Skeletal muscle cell (primary cell): Measurements from ENCODE around the gene ERGIC1.
"Not testable (repeated sequence)": the region's sequence is repeated elsewhere in the genome, so short reads cannot be mapped to it uniquely, and the experiment has no call there.

Source experiments
- DNase-seq: peaks from one replicate; pipeline ENCODE4 v3.0.0-alpha.2; 2010; ENCODE audit warnings: low read depth
- H3K4me3 ChIP-seq: 2 replicates; pipeline ENCODE4 v1.5.1; 2011; ENCODE audit warnings: low read depth, mild to moderate bottlenecking, control low read depth, low read length, moderate library complexity

Gene ERGIC1

DNA sequence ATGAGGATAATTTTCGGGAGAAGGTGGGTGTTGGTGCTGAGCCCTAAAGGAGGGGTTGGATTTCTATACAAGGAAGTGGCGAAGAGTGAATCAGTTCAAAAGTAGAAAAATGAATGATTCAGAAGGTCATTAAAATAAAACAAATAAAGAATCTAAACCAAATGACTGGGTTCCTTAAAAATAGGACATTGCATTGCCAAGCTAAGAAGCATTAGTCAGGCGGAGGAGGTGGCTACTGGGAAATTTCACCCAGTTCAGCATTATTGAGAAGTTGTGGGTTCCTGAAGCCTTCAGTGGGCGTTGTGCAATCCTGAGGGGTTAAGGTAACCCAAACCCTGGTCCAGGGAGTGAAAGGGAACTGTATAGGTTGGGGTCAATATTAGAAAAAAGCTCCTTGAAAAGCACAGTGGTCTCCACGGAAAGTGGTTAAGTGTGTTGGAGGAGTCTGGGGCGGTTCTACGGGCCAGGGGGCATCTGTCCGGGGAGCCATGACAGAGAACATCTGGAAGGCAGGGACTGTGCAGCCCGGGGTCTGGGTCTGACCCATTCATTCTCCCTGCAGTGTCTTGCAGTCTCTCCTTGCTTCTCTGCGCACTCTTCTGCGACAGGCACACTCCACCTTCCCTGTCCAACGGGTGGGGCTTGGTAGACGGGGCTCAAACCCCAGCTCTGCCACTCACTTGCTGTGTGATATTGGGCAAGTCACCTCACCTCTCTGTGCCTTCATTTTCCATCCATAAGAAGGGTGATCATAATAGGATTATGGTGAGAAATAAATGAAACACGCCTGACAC is 35.4 kb upstream of the ERGIC1 start:
- H3K4me3 ChIP-seq, result no peak overlapping the region
- peak; percentile 89 for DNase-seq

DNA sequence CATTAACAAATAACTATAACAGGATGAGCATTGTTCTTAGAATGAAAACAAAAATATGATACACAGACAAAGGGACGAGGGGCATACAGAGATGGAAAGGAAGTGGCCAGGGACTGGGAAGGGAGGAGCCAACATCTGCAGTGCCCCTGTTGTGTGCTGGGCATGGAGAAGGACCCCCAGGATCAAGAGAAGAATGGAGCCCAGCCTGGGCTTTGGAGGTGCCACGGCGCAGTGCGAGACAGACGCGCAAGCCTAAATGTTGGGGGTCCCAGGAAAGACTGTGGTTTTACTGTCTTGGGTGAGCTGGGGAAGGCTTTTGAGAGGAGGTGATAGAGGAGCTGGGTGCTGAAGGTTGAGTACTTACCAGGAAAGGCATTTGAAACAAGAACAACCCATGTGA is 34.6 kb upstream of the ERGIC1 start:
- no peak for DNase-seq
- no peak overlapping the region for H3K4me3 ChIP-seq

DNA sequence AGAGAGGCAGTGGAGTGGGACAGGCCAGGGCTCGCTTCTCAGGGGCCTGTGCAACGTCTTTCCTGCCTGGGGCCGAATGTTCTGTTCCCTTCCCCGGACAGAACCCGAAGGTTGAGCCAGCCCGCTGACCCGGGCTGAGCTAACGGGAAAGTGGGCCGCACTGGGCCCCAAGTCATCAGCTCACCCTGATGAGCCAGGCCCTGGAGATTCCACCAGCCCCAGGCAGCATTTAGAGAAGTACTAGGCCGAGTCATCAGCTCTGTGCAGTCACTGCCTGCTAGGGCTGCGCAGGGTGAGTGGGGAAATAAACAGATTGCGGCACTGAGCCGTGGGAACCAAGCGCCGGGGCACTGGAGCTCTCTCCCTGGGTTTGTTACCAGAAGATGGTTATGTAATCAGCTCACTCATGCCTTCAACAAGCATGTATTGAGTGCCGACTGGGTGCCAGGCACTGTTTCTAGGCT is 33.9 kb upstream of the ERGIC1 start:
- H3K4me3 ChIP-seq, result no peak overlapping the region
- peak; percentile 95 for DNase-seq

DNA sequence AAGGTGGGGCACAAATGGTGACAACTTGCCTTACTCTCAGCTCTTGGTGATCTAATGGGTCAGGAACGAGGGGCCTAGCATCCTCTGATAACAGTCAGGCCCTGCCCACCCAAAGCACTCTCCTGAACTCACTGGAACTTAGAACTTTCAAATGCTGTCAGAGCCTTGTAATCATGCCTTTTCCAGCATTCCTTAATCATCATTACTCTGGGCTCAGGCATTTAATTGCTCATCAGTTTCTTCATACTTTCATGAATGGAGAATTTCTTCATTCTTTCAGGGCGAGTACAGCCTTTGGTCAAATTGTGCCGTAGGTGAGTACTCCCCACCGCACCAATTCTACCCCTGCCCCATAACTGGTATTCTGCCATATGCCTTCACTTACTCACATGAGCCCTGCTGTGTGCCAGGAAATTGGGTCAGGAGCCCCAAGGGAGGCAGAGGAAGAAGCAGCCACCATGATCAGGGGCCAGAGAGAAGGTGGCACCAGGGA is 32.8 kb upstream of the ERGIC1 start:
- no peak overlapping the region for H3K4me3 ChIP-seq
- peak; percentile 79 for DNase-seq

DNA sequence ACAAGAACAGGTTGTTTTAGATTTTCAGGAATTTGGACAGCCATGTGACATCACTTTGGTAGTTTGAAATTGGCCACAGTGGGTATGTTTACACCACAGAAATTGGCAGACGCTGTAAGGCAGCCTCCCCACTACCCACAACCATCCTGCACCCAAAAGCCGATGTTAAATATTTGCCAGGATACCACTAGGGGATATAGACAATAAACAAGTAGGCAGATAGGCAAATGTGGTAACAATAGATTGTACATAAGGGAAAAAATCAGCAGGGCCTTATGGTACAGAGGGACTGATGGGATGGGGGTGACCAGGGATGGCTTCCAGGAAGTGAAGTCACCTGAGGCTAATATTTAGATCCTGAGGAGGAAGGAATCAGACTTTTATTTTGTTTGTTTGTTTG is 31.9 kb upstream of the ERGIC1 start:
- H3K4me3 ChIP-seq, result no peak overlapping the region
- DNase-seq, result no peak

DNA sequence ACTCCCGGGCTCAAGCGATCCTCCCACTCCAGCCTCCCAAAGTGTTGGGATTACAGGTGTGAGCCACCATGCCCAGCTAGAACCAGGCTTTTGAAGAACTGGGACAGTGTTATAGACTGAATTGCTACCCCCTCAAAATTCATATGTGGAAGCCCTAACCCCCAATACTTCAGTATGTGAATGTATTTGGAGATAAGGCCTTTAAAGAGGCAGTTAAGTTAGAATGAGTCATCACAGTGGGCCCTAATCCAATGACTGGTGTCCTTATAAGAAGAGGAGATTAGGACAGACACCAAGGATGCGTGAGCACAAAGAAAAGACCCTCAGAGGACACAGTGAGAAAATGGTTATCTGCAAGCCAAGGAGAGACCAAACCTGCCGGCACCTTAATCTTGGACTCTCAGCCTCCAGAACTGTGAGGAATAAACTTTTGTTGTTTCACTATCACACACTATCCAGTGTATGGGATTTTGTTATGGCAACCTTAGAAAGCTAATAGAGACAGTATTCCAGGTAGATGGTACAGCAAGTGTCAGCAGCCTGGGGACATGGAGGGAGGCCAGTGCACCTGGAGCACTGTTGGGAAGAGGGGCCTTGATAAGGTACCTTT is 31.4 kb upstream of the ERGIC1 start:
- no peak overlapping the region for H3K4me3 ChIP-seq
- DNase-seq, result no peak

DNA sequence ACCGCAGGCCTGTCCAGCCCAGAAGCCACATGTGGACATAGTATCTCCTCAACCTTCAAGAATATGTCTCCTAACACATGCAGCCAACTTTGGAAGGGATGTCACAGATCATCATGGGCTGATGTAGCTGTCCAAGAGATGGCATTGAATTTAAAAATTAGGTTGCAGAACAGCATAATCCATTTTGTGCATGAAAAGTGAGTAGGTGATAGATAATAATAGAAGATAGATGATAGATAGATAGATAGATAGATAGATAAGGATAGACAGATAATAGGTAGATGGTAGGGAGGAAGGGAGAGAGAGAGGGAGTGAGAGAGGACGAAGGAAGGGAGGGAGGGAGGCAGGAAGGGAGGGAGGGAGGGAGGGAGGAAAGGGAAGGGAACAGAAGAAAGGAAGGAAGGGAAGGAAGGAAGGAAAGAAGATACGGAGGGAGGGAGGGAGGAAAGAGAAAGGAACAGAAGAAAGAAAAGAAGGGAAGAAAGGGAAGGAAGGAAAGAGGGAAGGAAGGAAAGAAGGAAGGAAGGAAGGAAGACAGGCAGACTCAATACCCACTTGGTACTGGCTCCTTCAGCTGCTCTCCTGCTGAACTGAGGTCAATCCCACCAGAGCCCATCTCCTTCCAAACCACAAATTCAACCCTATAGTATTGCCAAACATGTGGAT is 28.9 kb upstream of the ERGIC1 start:
- no peak for DNase-seq
- H3K4me3 ChIP-seq, result no peak overlapping the region

DNA sequence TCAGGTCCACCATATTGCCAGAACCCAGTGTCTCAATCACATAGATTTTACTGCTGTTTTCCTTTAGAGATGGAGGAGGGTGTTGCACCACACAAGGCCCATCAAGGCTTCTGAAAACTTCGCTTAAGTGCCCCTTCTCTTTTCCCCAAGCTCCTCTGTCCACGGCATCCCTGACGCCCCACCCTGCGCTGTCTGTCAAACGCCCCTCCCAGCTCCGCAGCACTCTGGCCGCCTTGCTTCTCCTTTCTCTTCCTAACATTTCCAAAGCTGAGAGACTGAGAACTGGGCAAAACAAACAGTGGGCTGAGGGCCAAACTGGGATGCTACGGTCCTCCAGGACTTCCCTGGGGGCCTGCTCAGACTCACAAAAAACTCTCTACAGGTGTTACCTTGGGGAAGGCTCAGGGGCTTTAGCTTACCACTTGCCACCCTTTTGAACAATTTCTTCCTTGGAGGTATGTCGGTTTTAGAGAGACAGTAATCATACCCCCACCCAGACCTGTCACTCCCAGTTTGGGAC is 28.3 kb upstream of the ERGIC1 start:
- H3K4me3 ChIP-seq, result no peak overlapping the region

DNA sequence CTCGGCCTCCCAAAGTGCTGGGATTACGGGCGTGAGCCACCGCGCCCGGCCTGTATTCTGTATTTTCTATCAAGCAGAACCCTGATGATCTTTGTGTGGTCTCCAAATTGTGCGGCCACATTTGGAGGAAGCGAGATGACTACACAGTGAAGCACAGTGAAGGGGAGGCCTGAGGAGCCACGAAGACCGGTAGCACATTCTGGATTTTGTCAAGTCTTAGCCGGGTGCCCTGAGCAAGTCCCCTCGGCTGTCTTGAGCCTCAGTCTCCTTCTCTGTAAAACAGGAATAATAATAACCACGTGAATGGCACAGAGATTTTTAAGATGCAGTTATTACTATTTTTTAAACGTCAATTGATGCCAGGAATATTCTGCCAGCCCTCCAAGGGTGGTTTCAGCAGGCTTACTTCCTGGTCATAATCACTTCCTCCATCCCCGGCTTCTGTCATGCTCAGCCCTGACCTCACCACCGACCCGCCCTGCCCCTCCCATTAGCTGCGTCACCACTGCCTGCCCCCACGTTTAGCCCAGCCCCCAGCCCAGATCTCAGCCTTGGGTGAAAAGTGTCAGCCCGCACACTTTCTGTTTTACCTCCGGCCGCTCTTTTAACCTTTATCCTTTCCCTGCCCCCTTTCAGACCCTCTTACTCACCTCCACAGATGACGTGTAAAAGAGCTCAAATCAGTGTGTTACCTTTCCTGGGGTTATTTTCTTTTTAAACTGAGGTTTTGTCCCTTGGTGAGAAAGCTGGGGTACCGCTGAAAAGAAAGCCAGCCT is 27.0 kb upstream of the ERGIC1 start:
- no peak overlapping the region for H3K4me3 ChIP-seq
- DNase-seq, result peak; percentile 83

More for the DNA sequence above, 28.3 kb upstream of the ERGIC1 start:
- DNase-seq, result no peak

DNA sequence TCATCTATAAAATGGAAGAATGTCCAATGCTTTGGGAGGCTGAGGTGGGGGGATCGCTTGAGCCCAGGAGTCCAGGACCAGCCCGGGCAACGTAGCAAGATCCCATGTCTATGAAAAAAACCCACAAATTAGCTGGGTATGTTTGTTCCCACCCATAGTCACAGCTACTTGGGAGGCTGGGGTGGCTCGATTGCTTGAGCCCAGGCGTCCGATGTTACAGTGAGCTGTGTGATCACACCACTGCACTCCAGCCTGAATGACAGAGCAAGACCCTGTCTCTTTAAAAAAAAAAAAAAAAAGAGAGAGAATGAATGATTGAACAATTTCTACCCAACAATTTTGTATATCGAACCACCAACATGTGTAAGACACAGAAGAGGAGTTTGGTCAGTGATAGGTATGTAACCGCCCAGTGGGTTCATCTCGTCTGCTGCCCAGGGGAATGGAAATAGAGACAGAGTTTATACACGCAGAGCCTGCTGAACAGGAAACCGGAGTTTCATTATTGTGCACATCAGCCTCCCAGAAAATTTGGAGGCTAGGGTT is 26.2 kb upstream of the ERGIC1 start:
- no peak for DNase-seq
- H3K4me3 ChIP-seq, result no peak overlapping the region

DNA sequence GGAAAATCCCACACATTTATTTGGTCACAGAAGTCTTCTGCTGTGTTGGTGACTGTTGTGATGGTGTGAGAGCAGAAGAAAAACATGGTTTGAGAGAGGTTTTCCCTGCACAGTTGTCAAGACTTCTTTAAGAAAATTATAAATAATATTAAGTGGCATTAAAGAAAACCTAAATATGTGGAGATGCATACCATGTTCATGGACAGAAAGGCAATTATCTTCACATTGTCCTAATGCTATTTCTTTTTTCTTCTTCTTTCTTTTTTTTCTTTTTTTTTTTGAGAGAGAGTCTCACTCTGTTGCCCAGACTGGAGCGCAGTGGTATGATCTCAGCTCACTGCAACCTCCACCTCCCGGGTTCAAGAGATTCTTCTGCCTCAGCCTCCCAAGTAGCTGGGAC is 24.3 kb upstream of the ERGIC1 start:
- DNase-seq, result no peak
- no peak overlapping the region for H3K4me3 ChIP-seq

DNA sequence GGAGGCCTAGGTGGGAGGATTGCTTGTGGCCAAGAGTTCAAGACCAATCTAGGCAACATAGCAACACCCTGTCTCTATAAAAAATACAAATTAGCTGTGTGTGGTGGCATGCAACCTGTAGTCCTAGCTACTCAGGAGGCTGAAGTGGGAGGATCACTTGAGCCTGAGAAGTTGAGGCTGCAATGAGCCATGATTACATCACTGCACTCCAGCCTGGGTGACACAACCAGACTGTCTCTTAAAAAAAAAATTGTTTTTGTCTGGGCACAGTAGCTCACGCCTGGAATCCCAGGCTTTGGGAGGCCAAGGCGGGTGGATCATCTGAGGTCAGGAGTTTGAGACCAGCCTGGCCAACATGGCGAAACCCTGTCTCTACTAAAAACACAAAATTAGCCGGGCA is 23.1 kb upstream of the ERGIC1 start:
- not testable (repeated sequence) for DNase-seq, H3K4me3 ChIP-seq

DNA sequence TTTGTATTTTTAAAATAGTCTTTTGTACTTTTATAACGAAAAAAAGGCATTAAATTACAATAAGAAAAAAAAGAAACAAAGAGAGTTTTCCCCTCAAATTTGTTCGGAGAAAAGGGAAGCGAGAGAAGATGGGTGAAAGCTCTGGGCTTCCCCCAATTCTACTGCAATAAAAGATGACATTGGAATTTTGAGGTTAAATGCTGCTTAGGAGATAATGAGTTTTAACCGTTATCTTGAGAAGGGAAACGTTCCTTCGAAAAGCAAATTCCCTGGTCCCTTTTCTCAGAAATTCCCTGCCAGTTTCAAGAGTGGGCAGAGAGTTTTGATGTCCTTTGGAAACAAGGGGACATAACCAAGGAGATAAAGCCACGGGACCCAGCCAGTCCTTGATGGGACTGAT is 18.4 kb upstream of the ERGIC1 start:
- H3K4me3 ChIP-seq, result no peak overlapping the region
- no peak for DNase-seq

DNA sequence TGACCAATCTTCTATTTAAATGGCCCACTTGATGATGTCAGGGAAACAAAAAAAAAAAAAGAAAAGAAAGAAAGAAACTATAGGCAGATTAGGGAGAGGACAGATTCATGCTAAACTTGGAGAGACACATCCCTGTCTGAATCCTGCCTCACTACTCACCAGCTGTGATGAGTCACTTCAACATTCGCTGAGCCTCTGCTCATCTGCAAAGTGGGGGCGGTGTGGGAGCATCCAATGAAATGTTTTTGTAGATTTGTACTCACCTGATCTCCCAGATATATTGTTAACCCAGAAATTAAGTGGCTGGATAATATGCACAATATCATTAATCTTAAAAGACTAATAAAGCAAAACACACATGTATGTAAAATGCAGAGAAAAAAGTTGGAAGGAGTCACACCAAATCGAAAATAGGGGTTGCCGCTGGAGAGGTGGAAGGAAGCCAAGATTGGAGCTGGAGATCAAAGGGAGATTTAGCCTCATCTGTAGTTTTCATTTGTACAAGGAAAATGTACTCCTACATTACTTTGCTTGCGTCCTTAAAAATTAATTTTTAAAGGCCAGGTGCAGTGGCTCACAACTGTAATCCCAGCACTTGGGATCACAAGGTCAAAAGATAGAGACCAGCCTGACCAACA is 17.0 kb upstream of the ERGIC1 start:
- H3K4me3 ChIP-seq, result no peak overlapping the region
- peak; percentile 73 for DNase-seq

DNA sequence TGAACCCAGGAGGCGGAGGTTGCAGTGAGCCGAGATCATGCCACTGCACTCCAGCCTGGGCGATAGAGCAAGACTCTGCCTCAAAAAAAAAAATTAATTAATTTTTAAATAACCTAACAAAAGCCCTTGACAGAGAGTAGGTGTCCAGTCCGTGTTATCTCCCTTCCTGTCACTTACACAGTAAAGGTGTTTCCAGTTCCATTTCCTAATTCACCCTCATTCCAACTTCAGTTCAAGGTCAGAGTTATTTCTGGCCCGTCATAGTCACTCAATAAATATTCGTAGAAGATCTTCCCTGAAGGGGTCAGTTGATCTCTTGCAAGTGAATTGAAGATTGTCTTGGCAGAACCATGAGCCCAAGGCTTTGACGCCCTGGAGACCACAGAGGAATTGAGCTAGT is 16.4 kb upstream of the ERGIC1 start:
- no peak overlapping the region for H3K4me3 ChIP-seq
- DNase-seq, result no peak

DNA sequence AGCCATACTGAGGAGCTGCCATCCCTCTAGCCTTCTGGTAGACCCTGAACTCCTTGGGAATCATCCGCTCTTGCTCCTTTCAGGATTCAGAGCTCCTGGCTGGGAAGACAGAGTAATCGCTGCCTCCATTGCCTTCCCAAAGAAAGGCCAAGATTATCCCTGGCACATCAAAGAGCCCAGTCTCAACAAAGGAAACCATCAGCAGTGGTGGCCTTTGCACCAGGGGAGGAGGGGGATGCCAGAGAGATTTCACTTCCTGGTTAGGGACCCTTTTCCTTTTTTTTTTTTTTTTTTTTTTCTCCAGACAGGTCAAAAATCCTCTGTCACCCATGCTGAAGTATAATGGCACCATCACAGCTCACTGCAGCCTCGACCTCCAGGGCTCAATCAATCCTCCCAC is 16.0 kb upstream of the ERGIC1 start:
- no peak for DNase-seq
- H3K4me3 ChIP-seq, result no peak overlapping the region

DNA sequence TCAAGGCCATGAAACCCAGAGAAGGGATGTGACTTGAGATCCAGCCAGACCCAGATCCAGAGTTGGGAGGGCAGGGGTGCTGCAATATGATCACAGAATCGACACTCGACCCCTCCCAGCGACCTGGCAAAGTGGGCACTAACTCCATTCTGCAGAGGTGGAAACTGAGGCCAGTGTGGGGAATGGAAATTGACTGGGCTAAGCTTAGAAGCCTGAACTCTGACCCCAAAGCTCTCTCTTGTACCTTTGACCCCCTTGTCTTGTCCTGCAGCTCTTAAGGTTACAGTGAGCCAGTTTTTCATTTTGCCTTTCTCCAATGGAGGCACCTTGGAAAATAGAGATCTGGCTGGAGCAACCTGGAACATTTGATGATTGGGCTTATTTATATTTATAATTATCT is 14.5 kb upstream of the ERGIC1 start:
- H3K4me3 ChIP-seq, result no peak overlapping the region
- no peak for DNase-seq

DNA sequence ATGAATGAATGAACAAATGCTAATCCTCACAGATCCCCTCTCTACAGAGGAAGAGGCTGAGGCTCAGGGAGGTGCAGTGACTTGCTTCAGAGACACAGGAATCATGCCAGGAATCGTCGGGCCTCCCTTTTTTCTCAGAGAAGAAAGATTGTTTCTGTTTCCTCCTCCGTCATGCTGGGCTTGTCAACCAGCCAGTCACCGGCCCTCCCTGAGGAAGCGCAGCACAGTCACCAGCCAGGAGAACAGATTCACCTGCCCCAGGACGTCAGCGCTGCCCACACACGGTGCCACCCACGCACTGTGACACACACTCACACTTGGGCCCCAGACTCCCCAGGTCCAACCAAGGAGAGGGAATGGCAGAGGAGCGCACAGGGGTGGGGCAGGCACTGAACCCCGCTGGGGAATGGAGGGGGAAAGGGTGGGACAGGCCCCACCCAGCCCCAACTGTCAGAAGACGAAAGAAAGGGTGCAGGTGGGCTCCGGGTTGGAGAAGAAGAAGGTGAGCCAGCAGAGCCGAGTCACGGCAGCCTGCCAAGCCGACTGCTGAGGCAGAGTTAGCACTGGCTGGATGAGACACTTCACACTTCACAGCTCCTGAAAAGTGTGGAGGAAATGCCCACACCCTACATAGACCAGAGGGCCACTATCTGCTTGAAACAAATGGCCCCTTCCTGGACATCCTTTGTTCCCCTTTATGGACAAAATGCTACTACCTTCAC is 13.8 kb upstream of the ERGIC1 start:
- no peak for DNase-seq
- H3K4me3 ChIP-seq, result no peak overlapping the region
